H1 (cell line): ENCODE data around the gene BLOC1S3. TPM values are rescaled to one million over a fixed set of nuclear protein-coding genes. Genes with fewer than 3 reads are reported as not detected.

Experiments used
- CTCF ChIA-PET: fragments of 300-600 bp; sonication (Branson Sonifier 250); formaldehyde crosslinking; loops from one replicate; lab custom pipeline; 2021; ENCODE audit not compliant: partially characterized antibody; lab: Charles Lee
- POLR2A ChIA-PET: fragments of 300-600 bp; sonication (Branson Sonifier 250); formaldehyde crosslinking; loops from one replicate; lab custom pipeline; 2021; ENCODE audit warnings: inconsistent platforms; ENCODE audit not compliant: partially characterized antibody; lab: Charles Lee
- DNase-seq, 2 experiments: peaks; one replicate each; pipeline versions ENCODE4 v3.0.0 to v3.0.0-alpha.2; 2010 to 2022; ENCODE audit warnings: low spot score in 2 of 2, low read depth in 1 of 2, mixed read lengths in 1 of 2
- FAIRE-seq: peaks from 2 replicates; lab custom pipeline; 2011; peaks lifted over from hg19 to GRCh38; lab: Jason Lieb, UNC
- H2AFZ ChIP-seq: 2 replicates; pipeline ENCODE4 v1.8.1; 2012; ENCODE audit warnings: low read length, inconsistent platforms
- H2AK5ac ChIP-seq: 2 replicates; pipeline ENCODE4 v1.6.1; 2013; ENCODE audit warnings: low read depth, low read length
- H2BK120ac ChIP-seq: replicated peaks from 2 replicates; pipeline ENCODE3; 2013; ENCODE audit warnings: low read depth, low read length, inconsistent platforms
- H2BK12ac ChIP-seq: 2 replicates; pipeline ENCODE4 v1.6.1; 2013; ENCODE audit warnings: low read depth, low read length
- H2BK15ac ChIP-seq: 2 replicates; pipeline ENCODE4 v1.6.1; 2013; ENCODE audit warnings: low read length
- H2BK20ac ChIP-seq: 2 replicates; pipeline ENCODE4 v1.6.1; 2013; ENCODE audit warnings: low read length
- H2BK5ac ChIP-seq: 2 replicates; pipeline ENCODE4 v1.6.1; 2013; ENCODE audit warnings: low read depth, low read length
- H3K14ac ChIP-seq: 2 replicates; pipeline ENCODE4 v1.6.1; 2013; ENCODE audit warnings: inconsistent platforms; ENCODE audit not compliant: insufficient read length
- H3K18ac ChIP-seq: 2 replicates; pipeline ENCODE4 v1.6.1; 2013; ENCODE audit warnings: low read length; ENCODE audit errors: extremely low read depth
- H3K23ac ChIP-seq: 2 replicates; pipeline ENCODE4 v1.6.1; 2013; ENCODE audit warnings: inconsistent platforms; ENCODE audit not compliant: insufficient read length
- H3K23me2 ChIP-seq: 2 replicates; pipeline ENCODE4 v1.6.1; 2013; ENCODE audit warnings: low read depth, low read length
- H3K27ac ChIP-seq: 2 replicates; pipeline ENCODE4 v1.6.1; 2011; ENCODE audit warnings: low read depth, low read length, inconsistent platforms
- H3K27me3 ChIP-seq, 4 experiments: replicated peaks in 1 of 4; 1 replicate in 1 of 4; 2 replicates in 3 of 4; pipeline versions ENCODE4 v1.6.1 to v1.8.1; 2011 to 2013; ENCODE audit warnings: low read length in 3 of 4, mild to moderate bottlenecking in 3 of 4, inconsistent platforms in 2 of 4, mixed read lengths in 2 of 4, moderate library complexity in 1 of 4; ENCODE audit not compliant: control insufficient read depth in 3 of 4, insufficient read depth in 3 of 4; ENCODE audit errors: extremely low read depth in 1 of 4
- H3K36me3 ChIP-seq, 4 experiments: 2 replicates each; pipeline versions ENCODE4 v1.6.1 to v1.8.1; 2011 to 2013; ENCODE audit warnings: mild to moderate bottlenecking in 4 of 4, low read length in 3 of 4, moderate library complexity in 2 of 4, control low read depth in 1 of 4, inconsistent platforms in 1 of 4; ENCODE audit not compliant: insufficient read depth in 4 of 4, control insufficient read depth in 2 of 4
- H3K4ac ChIP-seq: replicated peaks from 2 replicates; pipeline ENCODE3; 2013; ENCODE audit warnings: low read length, low read depth, mixed read lengths, inconsistent platforms; ENCODE audit not compliant: insufficient read length
- H3K4me1 ChIP-seq, 4 experiments: replicated peaks in 1 of 4; 1 replicate in 1 of 4; 2 replicates in 3 of 4; pipeline versions ENCODE4 v1.6.1 to v1.8.1; 2011 to 2013; ENCODE audit warnings: low read length in 3 of 4, inconsistent platforms in 2 of 4, mixed read lengths in 1 of 4; ENCODE audit not compliant: insufficient read depth in 4 of 4, control insufficient read depth in 3 of 4
- H3K4me2 ChIP-seq, 2 experiments: 2 replicates each; pipeline versions ENCODE4 v1.6.1 to v1.8.1; 2011 to 2013; ENCODE audit warnings: low read depth in 2 of 2, low read length in 2 of 2, control low read depth in 1 of 2, inconsistent platforms in 1 of 2, mild to moderate bottlenecking in 1 of 2; ENCODE audit not compliant: insufficient read depth in 1 of 2
- H3K4me3 ChIP-seq, 4 experiments: fragments of 200-600, 300-600 bp in 1 of 4; sonication (generic), shearing (Covaris generic), sonication (Bioruptor Twin) in 1 of 4; 2 replicates each; pipeline versions ENCODE4 v1.5.1 to v1.8.1; 2011 to 2016; ENCODE audit warnings: low read length in 4 of 4, low read depth in 3 of 4, control low read depth in 2 of 4, inconsistent platforms in 2 of 4, mild to moderate bottlenecking in 2 of 4, mixed read lengths in 1 of 4, moderate library complexity in 1 of 4; ENCODE audit not compliant: insufficient read depth in 2 of 4; ENCODE audit errors: extremely low read depth in 1 of 4
- H3K56ac ChIP-seq: replicated peaks from 2 replicates; pipeline ENCODE3; 2013; ENCODE audit warnings: low read depth, mild to moderate bottlenecking, mixed read lengths, low read length, inconsistent platforms; ENCODE audit not compliant: insufficient read length
- H3K79me1 ChIP-seq: 2 replicates; pipeline ENCODE4 v1.6.1; 2013; ENCODE audit warnings: low read depth, low read length, control low read depth
- H3K79me2 ChIP-seq, 2 experiments: 2 replicates each; pipeline versions ENCODE4 v1.6.1 to v1.8.1; 2012 to 2013; ENCODE audit warnings: low read length in 2 of 2, mild to moderate bottlenecking in 2 of 2, inconsistent platforms in 1 of 2; ENCODE audit not compliant: insufficient read depth in 2 of 2, control insufficient read depth in 1 of 2
- H3K9ac ChIP-seq, 4 experiments: replicated peaks in 1 of 4; 1 replicate in 1 of 4; 2 replicates in 3 of 4; pipeline versions ENCODE4 v1.6.1 to v1.8.1; 2011 to 2013; ENCODE audit warnings: low read depth in 3 of 4, low read length in 3 of 4, control low read depth in 2 of 4, mild to moderate bottlenecking in 2 of 4, moderate library complexity in 2 of 4, inconsistent platforms in 1 of 4; ENCODE audit errors: extremely low read depth in 1 of 4
- H3K9me3 ChIP-seq, 2 experiments: 2 replicates each; pipeline versions ENCODE4 v1.6.1 to v1.8.1; 2012 to 2013; ENCODE audit warnings: mild to moderate bottlenecking in 2 of 2, moderate library complexity in 2 of 2, control low read depth in 1 of 2, inconsistent platforms in 1 of 2, low read depth in 1 of 2, low read length in 1 of 2, mixed read lengths in 1 of 2; ENCODE audit not compliant: insufficient read depth in 2 of 2
- H4K20me1 ChIP-seq, 2 experiments: replicated peaks in 1 of 2; 2 replicates each; pipeline versions ENCODE3 to v1.8.1; 2011 to 2013; ENCODE audit warnings: inconsistent platforms in 2 of 2, low read length in 2 of 2, mild to moderate bottlenecking in 1 of 2; ENCODE audit not compliant: insufficient read depth in 2 of 2, control insufficient read depth in 1 of 2
- H4K5ac ChIP-seq: 2 replicates; pipeline ENCODE4 v1.6.1; 2013; ENCODE audit warnings: low read length, low read depth, mixed read lengths, inconsistent platforms; ENCODE audit not compliant: insufficient read length
- H4K8ac ChIP-seq: 2 replicates; pipeline ENCODE4 v1.8.0; 2013; ENCODE audit warnings: mild to moderate bottlenecking, moderate library complexity, low read length, inconsistent platforms; ENCODE audit not compliant: insufficient read depth; ENCODE audit errors: extremely low read depth
- H4K91ac ChIP-seq: replicated peaks from 2 replicates; pipeline ENCODE3; 2013; ENCODE audit warnings: low read length, mixed read lengths, inconsistent platforms; ENCODE audit not compliant: insufficient read length
- CEBPB ChIP-seq: IDR thresholded peaks from 2 replicates; pipeline ENCODE4 v1.6.1; 2012; ENCODE audit warnings: low read depth, low read length
- HDAC2 ChIP-seq, 2 experiments: fragments of 300-600 bp in 1 of 2; sonication (generic) in 1 of 2; IDR thresholded peaks; 2 replicates each; pipeline ENCODE4 v1.6.1; 2011 to 2012; ENCODE audit warnings: low read depth in 2 of 2, low read length in 2 of 2, mild to moderate bottlenecking in 2 of 2, moderate library complexity in 2 of 2, borderline replicate concordance in 1 of 2, inconsistent platforms in 1 of 2
- HDAC6 ChIP-seq: IDR thresholded peaks from one replicate; pipeline ENCODE4 v1.7.1; 2012; ENCODE audit warnings: low read depth, mild to moderate bottlenecking, inconsistent platforms, low read length, moderate library complexity
- RBBP5 ChIP-seq: IDR thresholded peaks from 2 replicates; pipeline ENCODE4 v1.7.1; 2012; ENCODE audit warnings: low read depth, mild to moderate bottlenecking, inconsistent platforms, low read length, moderate library complexity, borderline replicate concordance
- RNF2 ChIP-seq: fragments of 200-900, 300-1000 bp; sonication (generic); IDR thresholded peaks from 2 replicates; pipeline ENCODE4 v1.7.1; 2016; ENCODE audit warnings: borderline replicate concordance, low read depth, mild to moderate bottlenecking, antibody characterized with exemption, low read length; ENCODE audit not compliant: poor library complexity, severe bottlenecking; ENCODE audit errors: missing control alignments
- SIX5 ChIP-seq: IDR thresholded peaks from 2 replicates; pipeline ENCODE4 v1.6.1; 2011; ENCODE audit warnings: mild to moderate bottlenecking, low read depth, low read length
- SRF ChIP-seq: IDR thresholded peaks from 2 replicates; pipeline ENCODE4 v1.6.1; 2011; ENCODE audit warnings: mild to moderate bottlenecking, low read depth, low read length, moderate library complexity
- SUZ12 ChIP-seq: fragments of 200-600 bp; sonication (generic); IDR thresholded peaks from 2 replicates; pipeline ENCODE4 v1.6.1; 2012; ENCODE audit warnings: mild to moderate bottlenecking, inconsistent platforms, low read length, moderate library complexity, mixed read lengths
- TAF7 ChIP-seq: optimal IDR thresholded peaks from 2 replicates; pipeline ENCODE3; 2011; ENCODE audit warnings: low read depth, mild to moderate bottlenecking, inconsistent platforms, low read length, moderate library complexity, borderline replicate concordance
- TBP ChIP-seq: IDR thresholded peaks from 2 replicates; pipeline ENCODE4 v1.6.1; 2011; ENCODE audit warnings: low read depth, low read length, improper control_type of control experiment
- TEAD4 ChIP-seq: IDR thresholded peaks from 2 replicates; pipeline ENCODE4 v1.6.1; 2012; ENCODE audit warnings: low read depth, low read length, inconsistent platforms, mixed read lengths
- ZNF274 ChIP-seq: IDR thresholded peaks from 2 replicates; pipeline ENCODE4 v1.7.0; 2012; ENCODE audit warnings: low read length, borderline replicate concordance; ENCODE audit errors: extremely low read depth
- WGBS, 2 experiments: shearing (Covaris generic) in 1 of 2; methylation state at CpG; one replicate each; pipeline versions ENCODE4 v1.1.6 to v1.1.7; 2013 to 2015; ENCODE audit warnings: low lambda C conversion rate in 2 of 2, mixed read lengths in 2 of 2, inconsistent platforms in 1 of 2, low coverage in 1 of 2, missing lambda C conversion rate in 1 of 2; ENCODE audit not compliant: insufficient replicate concordance in 2 of 2, insufficient coverage in 1 of 2, insufficient read length in 1 of 2; ENCODE audit errors: extremely low coverage in 1 of 2, missing lambda C conversion rate in 1 of 2; 5-methylcytosine and 5-hydroxymethylcytosine counted together
- polyA plus RNA-seq, 7 experiments: library from polyadenylated mRNA; depleted of rRNA in 3 of 7; stranded (reverse) in 5 of 7; unstranded in 2 of 7; fragments of >200 nt in 5 of 7; fragments of 200-250 nt in 2 of 7; gene quantifications; 1 replicate in 5 of 7; 2 replicates in 1 of 7; 4 replicates in 1 of 7; pipeline versions ENCODE4 v1.2.1 to v1.2.3, GENCODE V29; 2011 to 2013; ENCODE audit warnings: missing spikeins in 2 of 7, mixed read lengths in 2 of 7
- total RNA-seq: library from RNA; stranded (reverse); fragmentation: NEBNext Ultra II Directional; extraction: Animal tissue kit (Norgen Biotek cat#: 25700); gene quantifications from 2 replicates; pipeline ENCODE4 v1.2.1, GENCODE V29; 2021
- TF ChIP-seq, protein P1 (sequence below): IDR thresholded peaks from 2 replicates; pipeline ENCODE4 v1.6.1; 2012; ENCODE audit warnings: inconsistent platforms

The BLOC1S3 gene
- total and polyA plus RNA-seq, 2 of the 8 experiments (the other 6 are each of a cell fraction or from before 2014, with no cell fraction given), result 6.0 to 6.1 TPM

DNA sequence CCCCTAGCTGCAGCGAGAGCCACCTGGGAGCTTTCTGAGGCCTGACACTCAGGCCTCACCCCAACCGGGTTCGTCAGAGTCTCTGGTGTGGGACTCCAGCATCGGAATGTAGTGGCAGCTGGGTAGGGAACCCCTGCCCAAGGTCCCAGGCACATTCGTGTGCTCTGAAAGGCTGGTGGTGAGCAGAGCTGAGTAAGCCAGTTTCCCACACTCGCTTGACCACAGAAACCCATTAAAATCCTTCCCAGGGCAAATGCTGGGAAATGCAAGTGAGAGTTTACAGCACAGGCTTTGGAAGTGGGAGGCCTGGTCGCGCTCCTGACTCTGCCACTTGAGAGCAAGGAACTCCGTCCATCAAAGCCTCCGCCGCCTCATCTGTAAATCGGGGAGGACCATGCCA is 4.8 kb upstream of the BLOC1S3 start:
- no peaks in the 10 kb centered on the region; the same call in 1 of the 2 replicates for H3K23me2 ChIP-seq
- no peak overlapping the region for H3K56ac ChIP-seq
- WGBS, 2 experiments, result 92% methylated on average over 11 of the region's 12 CpGs; no CpG with 5 or more reads in 1 of the 2 experiments
- no peak overlapping the region for H3K4me2 ChIP-seq
- DNase-seq (no peak), FAIRE-seq (no peak)
- H4K8ac ChIP-seq, result no peak overlapping the region
- H2BK20ac ChIP-seq, result no peak overlapping the region
- no peaks in the 10 kb centered on the region for H3K27me3 ChIP-seq
- H2AFZ ChIP-seq, result no peak overlapping the region
- no peak overlapping the region for H2BK120ac ChIP-seq
- no peak overlapping the region for H3K4ac ChIP-seq
- H3K23ac ChIP-seq, result no peak overlapping the region
- H3K27ac ChIP-seq, result no peak overlapping the region
- H3K79me1 ChIP-seq, result peaks cover 6% of the 10 kb centered on the region
- no peak overlapping the region for H3K4me3 ChIP-seq
- H2BK5ac ChIP-seq, result no peak overlapping the region
- ChIA-PET POLR2A (no interaction called here), CTCF (interaction anchor here (0.8 to 1.0 kb wide), 2 partner anchors 9 to 25 kb away, joined by 3 read pairs; no protein-coding TSS in a partner anchor)
- no peak overlapping the region for H3K9ac ChIP-seq
- H4K20me1 ChIP-seq, result peaks cover 3 to 10% of the 10 kb centered on the region in 2 experiments
- no peaks in the 10 kb centered on the region for H3K9me3 ChIP-seq
- no peak overlapping the region for H2BK15ac ChIP-seq
- no peaks in the 10 kb centered on the region for H3K36me3 ChIP-seq
- no peak overlapping the region for H2AK5ac ChIP-seq
- H4K5ac ChIP-seq, result no peak overlapping the region
- H2BK12ac ChIP-seq, result no peak overlapping the region
- no peaks in the 10 kb centered on the region; a peak in 1 of 7 replicates for H3K4me1 ChIP-seq
- no peak overlapping the region for H4K91ac ChIP-seq
- peaks cover 0 to 3% of the 10 kb centered on the region in 2 experiments; a peak in 1 of 4 replicates for H3K79me2 ChIP-seq
- H3K18ac ChIP-seq, result no peak overlapping the region
- no peak overlapping the region for H3K14ac ChIP-seq
- no peak for TF ChIP-seq TAF7
- TF ChIP-seq, protein P1, sequence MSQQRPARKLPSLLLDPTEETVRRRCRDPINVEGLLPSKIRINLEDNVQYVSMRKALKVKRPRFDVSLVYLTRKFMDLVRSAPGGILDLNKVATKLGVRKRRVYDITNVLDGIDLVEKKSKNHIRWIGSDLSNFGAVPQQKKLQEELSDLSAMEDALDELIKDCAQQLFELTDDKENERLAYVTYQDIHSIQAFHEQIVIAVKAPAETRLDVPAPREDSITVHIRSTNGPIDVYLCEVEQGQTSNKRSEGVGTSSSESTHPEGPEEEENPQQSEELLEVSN, result no peak
- no peak for TF ChIP-seq ZNF274
- TF ChIP-seq RNF2, result no peak
- no peak for TF ChIP-seq SUZ12
- no peak for TF ChIP-seq RBBP5
- TF ChIP-seq TBP, result no peak
- no peak for TF ChIP-seq HDAC6
- TF ChIP-seq HDAC2 (IDR thresholded peaks at IDR 0.05; ENCODE audit: borderline replicate concordance in 1 of 2, low read depth in 2 of 2, low read length in 2 of 2), result no peak
- no peak for TF ChIP-seq TEAD4
- TF ChIP-seq SIX5, result no peak
- no peak for TF ChIP-seq SRF
- no peak for TF ChIP-seq CEBPB
